Measurements from ENCODE around the gene GFI1B.
"Not testable (repeated sequence)": the region's sequence is repeated elsewhere in the genome, so short reads cannot be mapped to it uniquely, and the experiment has no call there.

The GFI1B gene

DNA sequence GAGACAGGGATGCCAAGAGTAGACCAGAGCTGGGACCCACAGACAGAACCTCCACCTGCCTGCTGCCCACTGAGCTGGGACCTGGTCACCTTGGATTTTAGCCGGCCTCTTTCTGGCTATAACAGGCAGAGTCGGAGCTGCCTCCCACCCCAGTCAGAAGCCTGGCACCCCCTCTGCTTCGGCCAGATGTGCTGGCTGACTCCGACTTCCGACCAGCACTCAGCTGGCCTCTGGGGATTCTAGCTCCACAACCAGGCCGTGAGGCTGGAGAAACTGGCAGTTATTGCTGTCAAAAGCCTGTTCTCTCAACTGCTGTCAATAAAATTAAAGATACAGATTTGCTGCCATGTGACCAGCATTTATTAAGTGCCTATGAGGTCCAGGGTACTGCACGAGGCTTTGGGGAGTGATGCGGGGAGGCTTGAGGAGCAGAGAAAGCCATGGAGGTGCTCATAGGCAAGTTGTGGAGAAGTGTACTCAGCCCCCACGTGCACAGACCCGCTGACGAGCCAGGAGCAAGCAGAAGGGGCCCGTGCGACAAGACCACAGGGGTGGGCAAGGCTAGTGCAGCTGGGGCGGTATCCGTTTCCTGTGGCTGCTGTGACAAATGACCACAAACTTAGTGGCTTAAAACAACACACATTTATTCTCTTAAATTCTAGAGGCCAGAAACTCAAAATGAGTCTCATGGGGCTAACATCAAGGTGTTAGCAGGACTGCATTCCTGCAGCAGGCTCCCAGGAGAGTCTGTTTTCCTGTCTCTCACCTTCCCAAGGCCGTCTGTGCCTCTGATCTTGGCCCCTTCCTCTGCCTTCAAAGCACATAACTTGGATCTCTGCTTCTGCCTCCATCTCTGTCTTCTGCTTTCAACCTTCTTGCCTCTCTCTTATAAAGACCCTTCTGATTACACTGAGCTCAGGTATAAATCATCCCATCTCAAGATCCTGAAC is 13.1 kb downstream of the GFI1B start:
- DNase-seq, result no peak

- DNase-seq, result no peak
Observed at GRCh38 chr9:132993511-132993939, 15.0 kb downstream of the GFI1B start.

- DNase-seq, result no peak
Observed at GRCh38 chr9:132994410-132995120, 16.1 kb downstream of the GFI1B start.

- DNase-seq, result no peak
Observed at GRCh38 chr9:132995121-132995420, 16.6 kb downstream of the GFI1B start.

DNA sequence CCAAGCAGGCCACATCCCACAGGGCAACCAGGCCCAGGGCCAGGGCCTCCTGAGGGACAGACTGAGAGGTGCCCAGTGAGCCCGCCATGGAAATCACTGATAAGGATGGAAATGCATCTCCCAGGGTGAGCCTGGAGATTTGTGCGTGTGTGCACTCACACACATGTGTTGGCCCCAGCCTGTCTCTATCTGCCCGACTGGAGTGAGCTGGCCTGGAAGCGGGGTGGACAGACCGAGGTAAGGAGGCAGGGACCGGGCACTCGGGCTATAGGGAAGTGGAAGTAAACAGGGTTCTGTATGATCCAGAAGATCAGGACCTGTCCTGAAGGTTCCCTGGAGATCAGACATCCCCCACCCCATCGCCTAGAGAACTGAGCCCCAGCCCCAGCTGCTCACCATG is 17.4 kb downstream of the GFI1B start:
- DNase-seq, result no peak

GRCh38 chr9:132996526-132996925 is 18.0 kb downstream of the GFI1B start:
- DNase-seq, result no peak

GRCh38 chr9:132997591-132997990 is 19.1 kb downstream of the GFI1B start:
- DNase-seq, result no peak

GRCh38 chr9:132998221-132998620 is 19.7 kb downstream of the GFI1B start:
- not testable (repeated sequence) for DNase-seq

DNA sequence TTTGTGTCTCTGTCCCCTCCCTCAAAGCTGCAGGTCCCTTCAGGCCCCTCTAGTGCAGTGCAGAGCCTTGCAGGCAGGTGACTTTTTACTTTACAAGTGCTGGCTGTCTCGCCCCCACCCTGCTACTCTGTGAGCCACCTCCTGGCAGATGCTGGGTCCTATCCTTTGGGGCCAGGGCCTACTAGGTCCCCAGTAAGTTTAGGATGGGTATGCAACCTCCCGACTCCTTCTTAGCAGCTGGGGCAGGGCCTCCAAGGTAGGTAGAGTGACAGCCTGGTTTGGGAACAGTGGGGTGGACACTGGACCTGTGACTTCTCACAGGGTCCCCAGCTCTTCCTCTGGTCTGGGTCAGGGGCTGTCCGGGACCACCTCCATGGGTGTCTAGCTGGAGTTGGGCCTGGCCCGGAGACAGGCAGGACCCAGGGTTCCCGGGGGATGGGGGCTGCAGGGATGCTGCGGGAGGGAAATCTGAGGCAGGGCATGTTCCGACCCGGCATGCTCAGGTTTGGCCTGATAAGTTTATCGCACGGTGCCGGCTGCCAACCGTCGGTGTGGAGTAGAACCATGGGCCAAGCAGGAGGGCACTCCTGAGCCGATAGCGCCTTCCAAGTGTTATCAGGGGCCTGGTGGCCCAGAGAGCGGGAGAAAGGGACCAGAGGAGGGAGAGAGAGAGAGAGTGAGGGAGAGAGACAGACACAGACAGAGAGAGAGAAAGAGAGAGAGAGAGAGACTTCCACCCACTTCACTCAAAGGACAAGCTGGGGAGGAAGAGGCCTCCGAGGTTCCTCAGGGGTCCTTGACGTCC is 20.5 kb downstream of the GFI1B start:
- DNase-seq, result no peak

DNA sequence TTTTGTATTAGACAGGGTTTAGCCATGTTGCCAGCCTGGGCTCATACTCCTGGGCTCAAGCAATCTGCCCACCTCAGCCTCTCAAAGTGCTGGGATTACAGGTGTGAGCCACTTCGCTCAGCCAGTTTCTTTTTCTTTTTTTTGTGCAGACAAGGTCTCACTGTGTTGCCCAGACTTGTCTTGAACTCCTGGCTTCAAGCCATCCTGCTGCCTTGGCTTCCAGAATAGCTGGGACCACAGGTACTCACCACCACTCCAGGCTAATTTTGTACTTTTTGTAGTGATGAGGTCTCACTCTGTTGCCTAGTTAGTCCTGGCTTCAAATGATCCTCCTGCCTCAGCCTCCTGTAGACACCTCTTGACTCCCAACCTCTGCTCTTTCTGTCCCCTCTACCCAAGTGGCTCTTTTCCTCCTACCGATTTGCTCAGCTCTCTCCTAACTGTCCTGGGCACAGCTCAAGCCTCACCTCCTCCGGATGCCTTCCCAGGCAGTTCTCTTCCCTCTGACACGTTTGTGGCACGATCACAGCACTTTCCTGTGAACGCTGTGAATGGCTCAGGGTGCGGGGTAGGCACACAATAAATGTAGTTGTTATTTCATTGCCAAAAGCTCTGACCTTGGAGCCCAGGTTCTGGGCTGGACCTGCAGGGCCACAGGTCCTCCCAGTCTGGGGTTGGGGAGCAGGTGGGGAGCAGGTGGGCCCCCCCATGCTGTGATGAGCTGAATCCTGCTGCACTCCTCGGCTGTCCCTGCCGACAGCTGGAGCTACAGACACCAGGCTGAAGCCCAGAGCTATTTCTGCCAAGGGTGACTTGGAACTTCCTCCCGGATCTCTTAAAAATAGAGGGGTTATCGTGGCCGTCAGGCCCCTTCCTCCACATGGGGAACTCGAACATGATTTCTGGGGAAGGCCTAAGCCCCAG is 23.9 kb downstream of the GFI1B start:
- no peak for DNase-seq

- no peak for DNase-seq
Observed at GRCh38 chr9:133003071-133003461, 24.6 kb downstream of the GFI1B start.

DNA sequence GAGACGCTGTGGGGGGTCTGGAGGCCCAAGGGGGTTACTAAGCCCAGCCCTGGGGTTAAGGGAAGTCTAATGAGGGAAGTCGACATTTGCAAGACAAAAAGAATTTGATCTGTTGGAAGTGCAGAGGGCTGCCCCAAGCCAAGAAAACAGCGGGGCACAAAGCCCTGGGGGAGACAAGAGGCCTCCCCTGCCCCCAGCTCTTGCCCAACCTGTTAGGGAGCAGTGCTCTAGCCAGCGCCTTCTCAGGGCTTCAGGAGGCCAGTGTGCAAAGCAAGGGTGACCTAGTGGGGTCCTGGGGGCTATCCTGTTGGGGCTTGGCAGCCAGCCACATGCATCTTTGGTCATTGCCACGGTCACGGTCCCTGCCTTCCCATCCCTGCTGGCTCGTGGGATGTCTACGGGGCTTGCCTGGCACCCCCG is 25.2 kb downstream of the GFI1B start:
- DNase-seq, result no peak

DNA sequence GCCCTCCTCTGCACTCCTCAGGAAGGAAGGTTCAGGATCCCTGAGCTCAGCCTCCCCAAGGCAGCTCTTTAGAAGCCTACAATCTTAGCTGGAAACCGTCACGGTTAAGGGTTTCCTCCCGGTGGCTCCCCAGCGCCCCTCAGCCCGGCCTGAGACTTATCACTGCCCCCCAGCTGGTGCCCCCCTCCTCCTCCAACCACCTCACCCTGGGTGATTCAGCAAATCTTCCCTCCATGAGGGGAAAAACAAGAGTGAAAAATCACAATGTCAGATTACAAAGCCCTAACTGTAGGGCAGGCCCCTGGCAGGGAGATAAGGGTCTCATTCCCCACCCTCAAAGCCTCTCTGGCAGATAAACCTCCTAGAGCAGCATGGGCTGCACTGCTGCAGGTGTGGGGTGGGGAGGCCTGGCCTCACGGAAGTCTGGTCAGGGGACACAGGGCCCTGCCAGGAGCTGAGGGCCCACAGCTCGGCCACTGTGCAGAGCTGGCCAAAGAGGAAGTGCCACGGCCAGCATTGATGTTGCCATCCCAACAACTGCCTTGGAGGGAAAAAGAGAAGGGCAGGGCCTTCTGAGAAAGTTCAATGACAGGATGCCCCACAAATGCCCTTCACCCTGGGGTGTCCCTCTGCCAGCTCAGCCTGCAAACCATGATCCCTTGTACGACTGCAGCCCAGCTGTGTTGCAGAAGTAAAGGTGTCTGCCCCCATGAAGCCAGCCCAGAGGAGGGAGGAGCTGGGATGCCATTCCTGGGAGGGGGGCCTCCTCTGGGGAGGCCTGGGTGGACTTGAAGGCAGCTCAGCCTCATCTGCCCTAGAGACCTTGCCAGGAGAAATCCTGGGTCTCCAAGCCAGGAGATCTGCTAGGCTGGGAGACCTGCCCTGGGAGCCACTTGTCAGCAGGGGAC is 25.9 kb downstream of the GFI1B start:
- DNase-seq, result no peak

GRCh38 chr9:133004999-133005760 is 26.7 kb downstream of the GFI1B start:
- DNase-seq, result no peak

- DNase-seq, result no peak
Observed at GRCh38 chr9:133005957-133006356, 27.5 kb downstream of the GFI1B start.

DNA sequence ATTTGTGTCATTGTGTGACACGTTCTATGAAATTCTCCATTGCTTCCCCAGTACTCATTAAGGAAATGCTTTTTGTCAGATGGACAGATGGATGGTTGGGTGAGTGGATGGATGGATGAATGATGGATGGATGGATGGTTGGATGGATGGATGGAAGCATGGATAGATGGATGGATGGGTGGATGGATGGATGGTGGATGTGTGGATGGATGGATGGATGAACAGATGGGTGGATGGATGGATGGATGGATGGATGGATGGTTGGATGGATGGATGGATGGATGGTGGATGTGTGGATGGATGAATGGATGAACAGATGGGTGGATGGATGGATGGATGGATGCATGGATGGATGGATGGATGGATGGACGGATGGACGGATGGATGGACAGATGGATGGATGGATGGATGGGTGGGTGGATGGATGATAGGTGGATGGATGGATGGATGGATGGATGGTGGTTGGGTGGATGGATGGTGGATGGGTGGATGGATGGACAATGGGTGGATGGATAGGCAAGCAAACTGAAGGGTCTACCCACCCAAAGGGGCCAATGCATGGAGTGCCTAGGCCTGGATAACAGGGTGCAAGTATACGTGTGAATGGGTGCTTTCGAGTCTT is 28.3 kb downstream of the GFI1B start:
- DNase-seq, result no peak

- DNase-seq, result no peak
Observed at GRCh38 chr9:133008406-133008805, 29.9 kb downstream of the GFI1B start.

DNA sequence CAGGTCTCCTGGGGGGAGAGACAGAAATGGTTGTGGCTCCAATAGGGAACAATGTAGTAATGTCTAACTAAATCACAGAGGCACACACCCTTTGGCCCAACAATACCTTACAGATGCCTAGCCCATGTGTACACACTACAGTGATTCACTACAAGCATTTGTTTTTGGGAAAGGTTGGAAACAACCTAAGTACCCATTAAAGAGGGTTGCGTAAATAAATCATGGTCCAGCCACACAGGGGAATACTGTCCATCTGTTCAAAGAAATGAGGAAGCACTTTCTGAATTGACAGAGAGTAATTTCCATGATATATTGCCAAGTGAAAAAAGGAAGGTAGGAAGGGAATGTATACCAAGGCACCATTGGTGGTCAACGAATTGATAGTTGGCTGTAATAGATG is 30.3 kb downstream of the GFI1B start:
- no peak for DNase-seq

- no peak for DNase-seq
Observed at GRCh38 chr9:133009906-133010582, 31.6 kb downstream of the GFI1B start.
